ENCODE data around the gene ATP6V0C.
"Not testable (repeated sequence)": the region's sequence is repeated elsewhere in the genome, so short reads cannot be mapped to it uniquely, and the experiment has no call there.

- TF ChIP-seq CTCF (IDR thresholded peaks at IDR 0.05; ENCODE audit: insufficient read depth, low read length); GABPA (IDR thresholded peaks at IDR 0.05; ENCODE audit: low read depth); REST (IDR thresholded peaks at IDR 0.05; ENCODE audit: insufficient replicate concordance, low read depth); POLR2AphosphoS5 (IDR thresholded peaks at IDR 0.05; ENCODE audit: low read depth); SPI1 (IDR thresholded peaks at IDR 0.05; ENCODE audit: borderline replicate concordance, low read depth): not testable (repeated sequence)
Observed at GRCh38 chr16:2543771-2544170, 30.0 kb downstream of the ATP6V0C start.
